GM12892 (cell line): ENCODE measurements around the gene WDR70.

Experiments
- POLR2AphosphoS5 ChIP-seq: IDR thresholded peaks from 2 replicates; pipeline ENCODE4 v1.6.1; 2011; ENCODE audit warnings: low read depth, low read length, control low read depth
- TAF1 ChIP-seq: IDR thresholded peaks from 2 replicates; pipeline ENCODE4 v1.6.1; 2011; ENCODE audit warnings: low read depth, mild to moderate bottlenecking, control low read depth, low read length, borderline replicate concordance

GRCh38 chr5:37727238-37727637 is 348.1 kb downstream of the WDR70 start:
- no peak for TF ChIP-seq TAF1
- TF ChIP-seq POLR2AphosphoS5 = no peak
